HG03378 (cell line): ENCODE data around the gene STX16.

ENCODE experiments used
- ATAC-seq: cut with Tn5 transposase; IDR thresholded peaks from one replicate; pipeline ENCODE4 v1.9.1; 2021; ENCODE audit warnings: mild to moderate bottlenecking, moderate library complexity; ENCODE audit not compliant: unreplicated experiment

The STX16 gene

DNA sequence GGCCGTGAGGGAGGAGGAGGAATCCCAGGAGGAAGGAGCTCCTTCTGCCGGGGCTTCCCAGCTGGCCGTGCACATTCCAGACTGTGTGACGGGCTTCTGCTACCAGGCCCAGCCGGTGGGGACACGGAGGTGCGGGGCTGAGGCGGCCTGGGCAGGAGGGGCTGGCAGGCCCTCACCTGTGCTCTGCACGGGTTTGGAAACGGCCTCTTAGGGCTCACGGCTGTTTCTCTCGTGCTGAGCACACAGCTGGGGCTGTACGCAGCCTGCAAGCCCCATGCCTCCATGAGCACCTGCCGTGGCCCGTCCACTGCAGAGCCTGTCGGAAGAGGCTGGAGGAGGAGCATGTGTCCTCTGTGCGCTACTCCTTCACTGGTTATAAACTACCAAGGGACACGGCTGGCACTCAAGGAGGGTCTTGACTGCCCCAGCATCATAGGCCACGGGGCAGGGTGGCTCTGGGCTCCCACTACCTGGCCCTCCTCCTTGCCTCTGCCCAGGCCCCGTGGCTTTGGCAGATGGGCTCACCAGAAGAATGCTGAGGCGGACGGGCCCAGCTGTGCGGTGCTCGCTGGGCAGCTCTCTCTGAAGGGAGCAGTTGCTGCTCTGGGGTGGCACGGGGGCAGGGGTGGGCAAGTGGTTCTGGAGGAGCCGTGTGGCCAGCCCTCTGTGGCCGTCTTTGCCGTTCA is 57.3 kb downstream of the STX16 start:
- ATAC-seq, result no peak

DNA sequence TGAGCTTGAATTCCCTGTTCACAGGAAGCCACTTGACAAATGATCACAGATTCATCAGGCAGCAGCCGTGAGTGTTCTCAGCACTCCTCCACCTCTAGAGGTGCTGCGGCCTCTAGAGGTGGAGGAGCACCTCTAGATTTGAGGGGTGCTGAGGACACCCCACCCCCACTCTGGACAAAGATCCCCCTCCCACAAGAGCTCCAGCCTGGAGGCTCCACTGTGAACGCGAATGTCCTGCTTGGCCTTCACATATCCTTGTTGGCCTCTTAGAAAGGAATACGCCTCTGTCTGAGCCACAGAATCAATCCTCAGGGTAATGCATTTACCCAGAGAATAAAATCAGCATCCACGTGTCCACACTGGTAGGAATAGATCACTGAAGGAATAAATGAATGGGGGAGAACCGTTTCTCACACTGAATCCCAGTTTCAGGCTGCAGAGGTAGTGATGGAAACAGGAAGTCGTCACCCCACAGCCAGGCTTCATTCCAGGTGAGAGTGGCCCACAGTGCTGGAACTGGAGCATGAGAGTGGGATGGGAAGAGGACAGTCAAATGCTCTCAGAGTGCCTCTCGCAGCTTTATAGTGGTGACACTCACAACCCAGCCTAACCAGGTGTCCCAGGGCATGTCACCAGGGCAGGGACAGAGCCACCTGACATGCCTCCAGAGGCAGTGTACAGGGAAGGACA is 58.1 kb downstream of the STX16 start:
- no peak for ATAC-seq

DNA sequence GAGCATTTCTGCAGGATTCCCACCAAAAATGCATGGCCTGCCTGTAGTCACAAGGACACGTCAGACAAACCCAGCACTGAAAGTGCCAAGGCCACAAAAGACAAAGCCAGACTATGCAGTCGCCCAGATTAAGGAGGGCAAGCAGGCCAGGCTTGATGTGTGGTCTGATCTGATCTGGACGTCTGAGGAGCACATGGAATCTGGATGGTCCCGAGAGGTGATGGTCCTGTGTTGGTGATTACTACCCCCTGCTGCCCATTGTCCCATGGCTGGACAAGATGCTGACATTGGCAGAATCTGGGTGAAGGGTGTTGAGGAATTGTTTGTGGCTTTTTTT is 58.6 kb downstream of the STX16 start:
- ATAC-seq, result no peak

- no peak for ATAC-seq
These were observed 59.6 kb downstream of the STX16 start for GRCh38 chr20:58710481-58711265.

DNA sequence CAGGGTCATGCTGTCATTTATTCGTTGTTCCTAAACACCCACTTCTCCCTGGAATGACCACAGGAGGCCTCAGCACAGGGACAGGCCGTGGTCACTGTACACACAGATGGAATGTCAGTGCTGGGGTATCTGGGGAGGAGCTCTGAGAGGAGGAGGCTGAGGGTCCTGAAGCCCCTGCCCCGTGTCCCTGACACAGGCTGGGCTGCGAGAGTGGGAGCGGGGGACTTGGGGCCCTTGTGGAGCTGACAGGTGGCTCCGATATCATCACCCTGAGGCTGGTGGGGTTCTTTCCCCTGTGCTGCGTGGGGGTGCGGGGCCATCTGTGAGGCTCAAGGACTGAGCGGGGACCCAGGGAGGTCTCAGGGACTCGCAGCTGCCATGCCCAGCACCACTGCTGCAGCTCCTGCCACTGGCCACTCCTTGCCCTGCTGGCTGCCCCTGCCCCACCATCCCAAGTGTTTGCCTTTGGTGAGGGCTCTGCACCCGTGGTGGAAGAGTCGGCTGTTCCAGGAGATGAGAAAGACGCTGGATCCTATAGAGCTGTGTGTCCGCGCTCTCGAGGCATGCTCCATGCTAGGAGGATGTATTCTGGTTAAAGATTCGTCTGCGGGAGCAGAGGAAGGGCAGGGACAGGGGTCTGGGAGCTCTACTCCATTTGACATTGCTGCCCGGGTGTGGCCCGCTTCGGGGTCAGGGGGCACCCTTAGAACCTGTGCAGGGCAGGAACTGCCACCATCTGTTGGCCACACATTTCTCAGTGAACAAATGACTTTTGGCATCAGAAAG is 60.4 kb downstream of the STX16 start:
- ATAC-seq, result no peak

DNA sequence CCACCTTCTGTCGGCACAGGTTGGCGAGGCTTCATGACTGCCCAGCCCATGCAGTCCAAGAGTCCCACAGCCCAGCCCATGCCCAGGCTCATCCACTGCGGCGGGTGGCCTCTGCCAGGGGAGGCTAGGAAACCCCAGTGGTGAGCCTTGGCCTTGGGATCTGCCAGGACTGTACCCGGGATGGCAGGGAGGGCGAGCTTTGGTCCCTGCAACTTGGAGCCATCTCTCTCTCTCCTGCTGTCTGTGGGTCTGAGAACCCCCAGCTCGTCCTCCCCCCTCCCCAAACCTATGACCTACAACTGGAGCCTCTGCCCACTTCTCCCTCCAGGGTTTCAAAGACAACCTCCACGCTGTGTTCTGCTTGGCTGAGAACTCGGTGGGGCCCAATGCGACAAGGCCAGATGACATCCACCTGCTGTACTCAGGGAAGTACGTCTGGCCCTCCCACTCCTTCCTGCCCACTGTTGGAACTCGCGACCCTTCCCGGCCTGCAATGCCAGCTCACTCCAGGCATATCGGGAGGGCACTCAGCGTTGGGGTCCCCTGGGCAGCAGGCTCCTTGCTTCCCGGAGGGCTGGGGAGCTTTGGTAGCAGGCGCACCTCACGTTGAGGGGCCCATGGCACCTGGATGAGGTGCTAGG is 61.2 kb downstream of the STX16 start:
- ATAC-seq, result no peak

DNA sequence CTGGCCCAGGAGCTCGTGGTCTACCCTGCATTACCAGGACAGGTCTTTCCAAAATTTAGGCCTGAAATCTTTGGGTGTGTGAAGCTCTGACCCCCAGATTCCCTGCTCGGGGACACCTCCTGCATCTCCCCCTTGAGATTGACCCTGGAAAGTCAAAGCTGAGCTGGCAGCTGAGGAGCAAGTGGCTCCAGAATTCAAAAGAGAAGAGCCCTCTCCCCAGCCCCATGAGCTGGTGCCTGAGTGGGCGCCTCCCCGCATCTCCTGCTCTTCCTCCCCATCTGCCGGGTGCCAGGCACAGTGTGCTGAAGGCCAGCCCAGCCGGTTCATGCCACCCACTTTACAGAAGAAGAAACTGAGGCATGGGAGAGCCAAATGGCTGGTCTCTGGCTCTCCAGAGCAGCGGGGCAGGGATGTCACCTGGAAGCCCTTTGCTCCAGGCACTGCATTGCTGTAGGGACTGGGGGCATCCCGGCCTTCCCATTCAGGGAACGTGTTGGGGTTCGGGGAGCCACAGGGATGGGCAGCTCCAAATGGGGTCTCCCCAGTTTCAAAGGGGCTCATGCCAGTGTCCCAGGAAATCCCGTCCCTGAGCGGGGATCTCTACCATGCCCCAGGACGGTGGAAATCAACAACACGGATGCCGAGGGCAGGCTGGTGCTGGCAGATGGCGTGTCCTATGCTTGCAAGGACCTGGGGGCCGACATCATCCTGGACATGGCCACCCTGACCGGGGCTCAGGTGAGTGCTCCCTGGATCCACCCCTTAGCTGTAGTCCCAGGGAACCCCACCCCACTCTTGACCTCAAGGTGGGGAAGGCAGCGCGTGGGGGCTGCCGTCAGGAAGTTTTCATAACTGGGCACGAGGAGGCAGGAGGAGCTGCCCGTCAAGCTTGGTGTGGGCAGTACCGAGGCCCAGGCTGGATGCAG is 62.0 kb downstream of the STX16 start:
- ATAC-seq, result no peak

GRCh38 chr20:58713801-58714339 is 62.8 kb downstream of the STX16 start:
- ATAC-seq, result no peak

DNA sequence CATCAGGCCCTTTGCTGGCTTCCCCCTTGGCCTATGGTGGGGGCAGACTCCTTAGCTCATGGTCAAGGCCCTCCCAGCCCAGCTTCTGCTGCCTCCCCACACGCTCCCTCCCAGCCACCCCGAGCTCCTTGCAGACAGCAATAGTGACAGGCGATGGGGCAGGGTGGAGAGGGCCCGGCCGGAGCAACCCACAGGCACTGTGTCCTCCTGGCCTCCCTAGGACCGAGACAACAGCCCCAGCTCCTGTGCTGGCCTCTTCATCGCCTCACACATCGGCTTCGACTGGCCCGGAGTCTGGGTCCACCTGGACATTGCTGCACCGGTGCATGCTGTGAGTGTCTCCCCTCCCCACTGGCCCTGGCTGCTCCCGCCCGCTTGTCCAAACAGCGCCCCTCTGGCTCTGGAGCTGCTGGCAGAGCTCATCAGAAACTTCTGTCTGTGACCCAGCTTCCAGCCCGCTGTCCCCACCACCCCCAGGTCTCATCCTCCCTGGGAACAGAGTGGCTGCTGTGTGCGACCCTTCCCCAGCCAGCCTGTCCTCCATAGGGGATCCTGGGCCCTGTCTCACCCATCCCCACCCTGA is 63.3 kb downstream of the STX16 start:
- ATAC-seq, result no peak

DNA sequence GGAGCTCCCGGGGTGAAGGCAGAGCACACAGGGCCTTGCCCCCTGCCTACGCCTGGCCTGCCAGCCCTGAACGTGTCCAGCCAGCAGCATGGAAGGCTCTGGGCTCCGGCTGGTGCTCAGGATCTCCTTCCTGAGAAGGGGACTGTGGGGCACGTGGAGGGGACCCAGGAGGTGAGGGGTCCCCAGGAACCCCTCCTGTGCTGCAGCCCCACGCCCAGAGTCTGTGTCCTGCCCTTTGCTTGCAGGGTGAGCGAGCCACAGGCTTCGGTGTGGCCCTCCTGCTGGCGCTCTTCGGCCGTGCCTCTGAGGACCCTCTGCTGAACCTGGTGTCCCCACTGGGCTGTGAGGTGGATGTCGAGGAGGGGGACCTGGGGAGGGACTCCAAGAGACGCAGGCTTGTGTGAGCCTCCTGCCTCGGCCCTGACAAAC is 63.9 kb downstream of the STX16 start:
- ATAC-seq, result no peak

- ATAC-seq, result no peak
These were observed 64.3 kb downstream of the STX16 start for GRCh38 chr20:58715391-58715800.

DNA sequence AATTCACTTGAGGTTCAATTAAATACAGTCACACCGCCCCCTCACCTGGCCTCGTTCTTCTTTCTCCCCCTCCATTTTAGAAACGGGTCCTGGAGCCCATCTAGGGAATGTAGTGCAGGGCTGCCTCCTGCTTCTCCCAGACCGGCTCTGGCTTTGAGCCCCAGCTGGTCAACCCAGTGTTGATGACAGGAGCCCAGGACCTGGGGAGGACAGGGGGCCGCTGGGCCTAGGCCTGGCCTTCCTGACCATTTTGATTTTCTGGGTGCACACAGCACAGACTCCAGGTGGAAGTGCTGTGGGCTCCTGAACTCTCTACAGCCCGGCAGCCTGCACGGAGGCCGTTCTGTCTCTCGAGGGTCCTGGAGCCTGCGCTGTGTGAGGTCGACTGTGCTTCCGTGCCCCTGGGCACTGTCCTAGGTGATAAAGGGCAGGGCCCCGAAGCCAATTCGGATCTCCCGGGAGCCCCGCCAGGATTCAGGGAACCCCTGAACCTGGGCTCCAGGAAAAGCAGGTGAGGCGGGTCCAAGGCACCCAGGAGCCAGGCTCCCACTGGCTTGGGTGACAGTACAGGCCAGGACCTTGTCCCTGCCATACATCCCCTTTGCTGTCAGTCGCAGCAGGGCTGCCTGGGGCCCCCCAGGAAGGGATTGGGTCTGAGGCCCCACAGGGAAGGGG is 64.9 kb downstream of the STX16 start:
- ATAC-seq, result no peak

- no peak for ATAC-seq
These were observed 65.6 kb downstream of the STX16 start for GRCh38 chr20:58716476-58717277.

- no peak for ATAC-seq
These were observed 66.4 kb downstream of the STX16 start for GRCh38 chr20:58717278-58718091.

GRCh38 chr20:58718121-58718563 is 67.1 kb downstream of the STX16 start:
- ATAC-seq, result no peak

DNA sequence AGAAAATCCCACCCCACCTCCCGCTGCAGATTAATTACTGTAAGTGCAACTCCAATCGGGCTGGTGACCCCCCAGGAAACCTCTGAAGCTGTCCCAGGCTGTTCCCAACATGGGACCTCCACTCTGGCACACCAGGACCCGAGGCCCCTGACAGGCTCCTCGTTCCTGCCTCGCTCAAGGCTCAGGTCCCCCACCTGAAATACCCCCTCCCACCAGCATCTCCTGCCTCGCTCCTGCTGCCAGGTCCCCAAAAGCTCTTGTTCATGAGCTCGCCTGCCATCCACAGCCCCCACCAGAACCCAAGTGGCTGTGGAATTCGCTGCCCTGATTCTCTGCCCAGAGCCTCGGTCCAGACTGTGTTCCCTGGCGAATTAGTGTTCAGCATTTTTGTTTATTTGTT is 67.6 kb downstream of the STX16 start:
- no peak for ATAC-seq

DNA sequence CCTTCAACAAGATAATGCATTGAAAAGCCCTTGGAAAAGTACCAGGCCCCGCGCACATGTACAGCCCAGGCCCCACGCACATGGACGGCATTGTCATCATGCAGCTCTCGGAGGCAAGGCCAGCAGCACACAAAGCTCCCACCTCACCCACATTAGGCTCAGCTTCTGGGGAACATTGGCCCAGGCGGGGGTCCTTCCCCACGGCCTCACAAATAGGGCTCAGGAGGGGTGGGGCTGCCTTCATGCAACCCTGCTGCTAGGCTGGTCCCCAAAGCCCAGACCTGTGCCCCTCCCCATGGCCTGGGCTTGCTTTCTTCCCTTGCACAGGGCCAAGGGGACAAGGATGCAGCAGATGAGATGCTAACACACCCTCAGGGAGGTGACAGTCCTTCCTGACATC is 68.2 kb downstream of the STX16 start:
- ATAC-seq, result no peak
